HL-60 (cell line): ENCODE data around the gene SULT1A2.
"Not testable (repeated sequence)": the region's sequence is repeated elsewhere in the genome, so short reads cannot be mapped to it uniquely, and the experiment has no call there.

Experiments
- DNase-seq, 2 experiments: peaks; one replicate each; pipeline ENCODE4 v3.0.0-alpha.2; 2010 to 2020; ENCODE audit warnings: low read depth in 1 of 2, low spot score in 1 of 2
- H3K27ac ChIP-seq: fragments of 250-450 bp; sonication (Bioruptor Pico); replicated peaks from 2 replicates; pipeline ENCODE4 v1.5.1; 2020; ENCODE audit warnings: mild to moderate bottlenecking, moderate library complexity
- H3K27me3 ChIP-seq: fragments of 250-450 bp; sonication (Bioruptor Pico); 2 replicates; pipeline ENCODE4 v1.5.1; 2021; ENCODE audit warnings: mild to moderate bottlenecking, moderate library complexity; ENCODE audit not compliant: insufficient read depth, poor library complexity, severe bottlenecking
- H3K4me3 ChIP-seq: replicated peaks from 2 replicates; pipeline ENCODE4 v1.5.1; 2011; ENCODE audit warnings: mild to moderate bottlenecking, control low read depth, low read length; ENCODE audit not compliant: insufficient read depth
- GABPA ChIP-seq: IDR thresholded peaks from 2 replicates; pipeline ENCODE4 v1.6.1; 2012; ENCODE audit warnings: low read depth
- POLR2AphosphoS5 ChIP-seq: IDR thresholded peaks from 2 replicates; pipeline ENCODE4 v1.6.1; 2012; ENCODE audit warnings: low read depth
- SPI1 ChIP-seq: IDR thresholded peaks from 2 replicates; pipeline ENCODE4 v1.6.1; 2012; ENCODE audit warnings: low read depth, mild to moderate bottlenecking, borderline replicate concordance
- TF ChIP-seq, protein P1 (sequence below): IDR thresholded peaks from one replicate; pipeline ENCODE4 v1.5.1; 2011; ENCODE audit warnings: low read length, control low read depth, inconsistent platforms; ENCODE audit not compliant: insufficient read depth
- TF ChIP-seq, protein P2 (sequence below): IDR thresholded peaks from 2 replicates; pipeline ENCODE4 v1.6.1; 2012; ENCODE audit warnings: low read depth; ENCODE audit not compliant: insufficient replicate concordance

SULT1A2 gene

DNA sequence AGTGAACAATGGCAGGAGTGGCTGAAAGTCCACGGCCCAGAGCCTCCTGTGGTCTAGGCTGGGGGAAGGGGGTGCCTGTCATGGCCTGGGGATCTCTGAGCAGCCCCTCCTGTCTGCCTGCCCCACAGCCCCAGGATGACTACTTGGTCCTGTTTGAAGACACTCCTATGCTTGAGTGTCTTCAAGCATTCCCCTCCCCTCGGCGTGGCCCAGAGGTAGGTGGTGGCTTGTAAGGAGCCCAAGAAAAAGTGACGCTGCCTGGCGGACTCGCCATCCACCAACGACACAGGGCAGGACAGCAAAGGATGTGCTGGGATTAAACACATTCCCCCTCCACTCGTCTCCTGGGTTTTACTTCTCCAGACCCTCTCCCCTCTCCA, 7.3 kb upstream of the SULT1A2 start:
- Histone ChIP-seq H3K27me3 (no peaks in the 10 kb centered on the region), H3K4me3 (no peak overlapping the region), H3K27ac (no peak overlapping the region)
- TF ChIP-seq POLR2AphosphoS5 (no peak), GABPA (no peak), SPI1 (no peak)
- TF ChIP-seq, protein P1, sequence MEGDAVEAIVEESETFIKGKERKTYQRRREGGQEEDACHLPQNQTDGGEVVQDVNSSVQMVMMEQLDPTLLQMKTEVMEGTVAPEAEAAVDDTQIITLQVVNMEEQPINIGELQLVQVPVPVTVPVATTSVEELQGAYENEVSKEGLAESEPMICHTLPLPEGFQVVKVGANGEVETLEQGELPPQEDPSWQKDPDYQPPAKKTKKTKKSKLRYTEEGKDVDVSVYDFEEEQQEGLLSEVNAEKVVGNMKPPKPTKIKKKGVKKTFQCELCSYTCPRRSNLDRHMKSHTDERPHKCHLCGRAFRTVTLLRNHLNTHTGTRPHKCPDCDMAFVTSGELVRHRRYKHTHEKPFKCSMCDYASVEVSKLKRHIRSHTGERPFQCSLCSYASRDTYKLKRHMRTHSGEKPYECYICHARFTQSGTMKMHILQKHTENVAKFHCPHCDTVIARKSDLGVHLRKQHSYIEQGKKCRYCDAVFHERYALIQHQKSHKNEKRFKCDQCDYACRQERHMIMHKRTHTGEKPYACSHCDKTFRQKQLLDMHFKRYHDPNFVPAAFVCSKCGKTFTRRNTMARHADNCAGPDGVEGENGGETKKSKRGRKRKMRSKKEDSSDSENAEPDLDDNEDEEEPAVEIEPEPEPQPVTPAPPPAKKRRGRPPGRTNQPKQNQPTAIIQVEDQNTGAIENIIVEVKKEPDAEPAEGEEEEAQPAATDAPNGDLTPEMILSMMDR: no peak
- TF ChIP-seq, protein P2, sequence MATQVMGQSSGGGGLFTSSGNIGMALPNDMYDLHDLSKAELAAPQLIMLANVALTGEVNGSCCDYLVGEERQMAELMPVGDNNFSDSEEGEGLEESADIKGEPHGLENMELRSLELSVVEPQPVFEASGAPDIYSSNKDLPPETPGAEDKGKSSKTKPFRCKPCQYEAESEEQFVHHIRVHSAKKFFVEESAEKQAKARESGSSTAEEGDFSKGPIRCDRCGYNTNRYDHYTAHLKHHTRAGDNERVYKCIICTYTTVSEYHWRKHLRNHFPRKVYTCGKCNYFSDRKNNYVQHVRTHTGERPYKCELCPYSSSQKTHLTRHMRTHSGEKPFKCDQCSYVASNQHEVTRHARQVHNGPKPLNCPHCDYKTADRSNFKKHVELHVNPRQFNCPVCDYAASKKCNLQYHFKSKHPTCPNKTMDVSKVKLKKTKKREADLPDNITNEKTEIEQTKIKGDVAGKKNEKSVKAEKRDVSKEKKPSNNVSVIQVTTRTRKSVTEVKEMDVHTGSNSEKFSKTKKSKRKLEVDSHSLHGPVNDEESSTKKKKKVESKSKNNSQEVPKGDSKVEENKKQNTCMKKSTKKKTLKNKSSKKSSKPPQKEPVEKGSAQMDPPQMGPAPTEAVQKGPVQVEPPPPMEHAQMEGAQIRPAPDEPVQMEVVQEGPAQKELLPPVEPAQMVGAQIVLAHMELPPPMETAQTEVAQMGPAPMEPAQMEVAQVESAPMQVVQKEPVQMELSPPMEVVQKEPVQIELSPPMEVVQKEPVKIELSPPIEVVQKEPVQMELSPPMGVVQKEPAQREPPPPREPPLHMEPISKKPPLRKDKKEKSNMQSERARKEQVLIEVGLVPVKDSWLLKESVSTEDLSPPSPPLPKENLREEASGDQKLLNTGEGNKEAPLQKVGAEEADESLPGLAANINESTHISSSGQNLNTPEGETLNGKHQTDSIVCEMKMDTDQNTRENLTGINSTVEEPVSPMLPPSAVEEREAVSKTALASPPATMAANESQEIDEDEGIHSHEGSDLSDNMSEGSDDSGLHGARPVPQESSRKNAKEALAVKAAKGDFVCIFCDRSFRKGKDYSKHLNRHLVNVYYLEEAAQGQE: no peak
- no peak for DNase-seq

DNA sequence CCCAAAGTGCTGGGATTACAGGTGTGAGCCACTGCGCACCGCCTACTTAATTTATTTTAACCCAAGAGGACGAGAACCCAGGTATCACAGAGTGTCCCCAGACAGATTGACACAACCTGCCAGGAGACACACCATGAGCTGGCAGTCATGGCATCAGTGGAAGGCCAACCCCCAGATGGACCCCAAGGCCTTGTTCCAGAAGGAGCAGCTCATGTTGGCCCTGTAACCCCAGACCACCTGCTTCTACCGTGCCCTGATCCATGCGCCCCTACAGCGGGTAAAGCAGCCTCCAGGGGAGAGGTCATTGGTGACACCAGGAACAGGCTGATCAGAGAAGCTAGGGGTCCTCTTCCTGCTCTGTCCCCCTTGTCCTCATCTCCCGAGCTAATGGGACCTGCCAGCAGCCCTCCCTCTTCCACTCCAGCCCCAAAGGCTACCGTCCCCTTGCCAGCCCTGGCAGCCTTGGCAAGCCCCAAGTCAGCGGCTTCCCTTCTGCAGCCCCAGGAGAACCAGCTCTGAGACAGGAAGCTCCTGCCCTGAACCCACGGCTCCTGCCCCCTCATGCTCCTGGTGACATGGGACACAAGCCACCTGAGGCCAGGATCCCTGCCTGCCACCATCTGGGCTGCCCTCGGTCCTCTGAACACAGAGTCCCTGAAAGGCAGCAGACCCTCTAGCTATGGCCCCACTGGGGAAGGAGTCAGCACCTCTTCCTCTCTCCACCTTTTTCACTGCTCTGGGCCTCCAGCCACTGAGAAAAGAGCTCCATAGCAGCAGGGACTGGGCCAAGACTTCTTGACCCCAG, 6.7 kb upstream of the SULT1A2 start:
- no peaks in the 10 kb centered on the region for H3K27me3 ChIP-seq
- H3K4me3 ChIP-seq: no peak overlapping the region
- no peak for DNase-seq
- H3K27ac ChIP-seq: no peak overlapping the region
- TF ChIP-seq GABPA (no peak), POLR2AphosphoS5 (no peak), SPI1 (no peak)
- TF ChIP-seq, protein P2: no peak
- TF ChIP-seq, protein P1: no peak

DNA sequence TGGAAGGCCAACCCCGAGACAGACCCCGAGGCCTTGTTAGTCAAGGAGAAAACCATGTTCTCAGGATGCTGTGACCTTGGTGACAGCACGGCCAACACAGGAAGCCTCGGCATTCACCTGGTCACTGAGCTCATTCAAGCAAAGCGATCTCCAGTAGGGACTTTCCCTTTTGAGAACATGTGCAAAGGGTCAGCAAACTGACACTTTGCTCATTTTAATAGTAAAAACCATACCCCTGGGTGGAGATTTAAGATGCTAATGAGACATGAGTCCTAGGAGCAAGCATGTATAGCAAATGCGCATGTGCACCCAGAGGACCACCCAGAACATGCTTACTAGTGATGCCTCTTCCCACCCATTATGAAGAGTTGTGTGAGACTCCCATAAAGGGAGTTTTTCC, 5.7 kb upstream of the SULT1A2 start:
- Histone ChIP-seq H3K27ac (no peak overlapping the region), H3K27me3 (no peaks in the 10 kb centered on the region), H3K4me3 (no peak overlapping the region)
- no peak for DNase-seq
- no peak for TF ChIP-seq POLR2AphosphoS5
- TF ChIP-seq, protein P2: no peak
- TF ChIP-seq, protein P1: no peak

DNA sequence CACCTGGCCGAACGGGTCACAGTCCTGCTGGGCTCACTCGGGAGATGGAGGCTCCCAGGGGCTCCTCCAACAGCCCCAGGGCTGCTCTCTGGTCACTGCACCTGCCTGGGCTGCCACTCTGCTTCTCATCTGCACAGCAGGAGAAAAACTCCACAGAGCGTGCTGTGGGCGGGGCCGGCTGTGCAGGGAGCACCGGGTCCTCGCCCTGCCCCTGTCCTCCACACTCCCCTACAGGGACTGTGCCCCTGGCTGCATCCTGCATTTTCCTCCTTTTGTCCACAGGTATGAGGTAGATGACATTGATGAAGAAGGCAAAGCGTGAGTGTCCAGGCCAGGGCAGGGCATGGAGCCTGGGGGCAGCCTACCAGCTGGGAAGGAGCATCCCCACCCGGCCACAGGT, 5.2 kb upstream of the SULT1A2 start:
- not testable (repeated sequence) for H3K27ac ChIP-seq, DNase-seq, H3K4me3 ChIP-seq, H3K27me3 ChIP-seq

DNA sequence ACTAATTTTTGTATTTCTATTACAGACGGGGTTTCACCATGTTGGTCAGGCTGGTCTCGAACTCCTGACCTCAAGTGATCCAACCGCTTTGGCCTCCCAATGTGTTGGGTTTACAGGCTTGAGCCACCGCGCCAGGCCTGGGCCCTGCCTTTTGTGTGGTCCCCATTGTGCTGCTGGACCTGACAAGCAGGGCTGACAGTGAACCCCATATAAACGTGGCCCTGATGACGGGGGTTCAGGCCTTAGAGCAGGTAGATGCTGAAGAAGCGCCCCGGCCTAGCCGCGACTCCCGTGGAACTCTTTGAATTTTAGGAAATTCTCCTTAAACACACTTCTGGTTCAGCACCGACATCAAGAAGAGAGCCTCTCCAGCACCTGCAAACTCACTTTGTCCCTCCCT, 4.7 kb upstream of the SULT1A2 start:
- H3K4me3 ChIP-seq, H3K27ac ChIP-seq, H3K27me3 ChIP-seq, DNase-seq: not testable (repeated sequence)

DNA sequence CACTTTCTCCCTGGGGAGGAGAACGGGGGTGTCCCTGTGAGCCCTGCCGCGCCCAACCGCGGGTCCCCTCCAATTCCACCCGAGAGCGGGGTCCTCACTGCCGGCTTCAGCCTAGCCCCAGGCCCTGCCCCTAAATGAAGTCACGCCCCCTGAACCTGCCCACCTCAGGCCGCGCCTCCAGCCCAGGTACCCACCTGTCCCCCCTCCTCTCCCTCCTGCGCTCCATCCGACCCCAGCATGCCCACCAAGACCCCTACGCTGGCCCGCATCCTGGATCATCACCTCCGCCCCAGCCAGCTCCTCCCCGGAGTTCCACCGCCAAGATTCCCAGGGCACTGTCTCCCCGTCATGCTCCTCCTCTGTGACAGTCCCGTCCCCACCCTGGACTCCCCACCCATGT, 4.1 kb upstream of the SULT1A2 start:
- H3K27ac ChIP-seq, DNase-seq, H3K4me3 ChIP-seq, H3K27me3 ChIP-seq: not testable (repeated sequence)
